ENCODE results near the gene ZNF646.

Gene ZNF646

DNA sequence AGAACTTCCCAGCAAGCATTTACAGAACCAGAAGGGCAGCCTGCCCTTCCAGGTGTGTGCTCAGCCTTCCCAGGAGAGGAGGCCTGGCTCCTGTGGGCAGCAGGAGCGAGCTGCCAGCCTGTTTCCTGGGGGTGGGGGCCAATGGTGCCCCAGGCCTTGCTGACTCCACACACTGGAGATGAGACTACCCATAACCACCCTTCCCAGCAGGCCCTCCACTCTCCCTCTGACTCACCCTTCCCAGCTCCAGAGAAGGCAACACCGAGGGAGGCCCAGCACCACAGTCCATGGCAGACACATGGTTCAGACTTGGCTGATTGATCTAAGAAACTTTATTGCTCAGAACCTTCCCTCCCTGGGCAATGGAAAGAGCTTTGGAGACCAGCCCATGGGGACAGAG is 16.3 kb downstream of the ZNF646 start:
- TF ChIP-seq EZH2phosphoT487 (IDR thresholded peaks at IDR 0.05; ENCODE audit: borderline replicate concordance) = no peak
- TF ChIP-seq, protein P1, sequence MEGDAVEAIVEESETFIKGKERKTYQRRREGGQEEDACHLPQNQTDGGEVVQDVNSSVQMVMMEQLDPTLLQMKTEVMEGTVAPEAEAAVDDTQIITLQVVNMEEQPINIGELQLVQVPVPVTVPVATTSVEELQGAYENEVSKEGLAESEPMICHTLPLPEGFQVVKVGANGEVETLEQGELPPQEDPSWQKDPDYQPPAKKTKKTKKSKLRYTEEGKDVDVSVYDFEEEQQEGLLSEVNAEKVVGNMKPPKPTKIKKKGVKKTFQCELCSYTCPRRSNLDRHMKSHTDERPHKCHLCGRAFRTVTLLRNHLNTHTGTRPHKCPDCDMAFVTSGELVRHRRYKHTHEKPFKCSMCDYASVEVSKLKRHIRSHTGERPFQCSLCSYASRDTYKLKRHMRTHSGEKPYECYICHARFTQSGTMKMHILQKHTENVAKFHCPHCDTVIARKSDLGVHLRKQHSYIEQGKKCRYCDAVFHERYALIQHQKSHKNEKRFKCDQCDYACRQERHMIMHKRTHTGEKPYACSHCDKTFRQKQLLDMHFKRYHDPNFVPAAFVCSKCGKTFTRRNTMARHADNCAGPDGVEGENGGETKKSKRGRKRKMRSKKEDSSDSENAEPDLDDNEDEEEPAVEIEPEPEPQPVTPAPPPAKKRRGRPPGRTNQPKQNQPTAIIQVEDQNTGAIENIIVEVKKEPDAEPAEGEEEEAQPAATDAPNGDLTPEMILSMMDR (conservative IDR thresholded peaks at IDR 0.05; ENCODE audit: low read length) = no peak
- H3F3A ChIP-seq (ENCODE audit: low read depth) = no peaks in the 10 kb centered on the region
- peaks cover 44% of the 10 kb centered on the region for H3K79me2 ChIP-seq (ENCODE audit: insufficient read depth, low read length)
- peaks cover 21% of the 10 kb centered on the region for H3K4me1 ChIP-seq (ENCODE audit: insufficient read depth, low read length, poor library complexity, severe bottlenecking)
- peak overlapping the region; percentile 26 for H3K4me2 ChIP-seq (ENCODE audit: low read depth, low read length, poor library complexity, severe bottlenecking)
- H3K9ac ChIP-seq (ENCODE audit: low read depth, low read length, poor library complexity, severe bottlenecking) = no peak overlapping the region
- H3K36me3 ChIP-seq (ENCODE audit: insufficient read depth, low read length) = peaks cover 13% of the 10 kb centered on the region; the same call in 1 of the 2 replicates
- no peak overlapping the region for H2AFZ ChIP-seq (ENCODE audit: low read length)
- no peaks in the 10 kb centered on the region for H3K27me3 ChIP-seq (ENCODE audit: insufficient read depth, low read length, poor library complexity, severe bottlenecking)
- no peak overlapping the region for H3K4me3 ChIP-seq (ENCODE audit: low read length, poor library complexity, severe bottlenecking)
- H4K20me1 ChIP-seq (ENCODE audit: insufficient read depth, low read length, poor library complexity, severe bottlenecking) = peaks cover 14% of the 10 kb centered on the region
- H3K9me3 ChIP-seq (ENCODE audit: insufficient read depth, low read depth, low read length) = no peaks in the 10 kb centered on the region
- no peaks in the 10 kb centered on the region for H3K9me2 ChIP-seq (replicated peaks; ENCODE audit: low read depth, low read length)

DNA sequence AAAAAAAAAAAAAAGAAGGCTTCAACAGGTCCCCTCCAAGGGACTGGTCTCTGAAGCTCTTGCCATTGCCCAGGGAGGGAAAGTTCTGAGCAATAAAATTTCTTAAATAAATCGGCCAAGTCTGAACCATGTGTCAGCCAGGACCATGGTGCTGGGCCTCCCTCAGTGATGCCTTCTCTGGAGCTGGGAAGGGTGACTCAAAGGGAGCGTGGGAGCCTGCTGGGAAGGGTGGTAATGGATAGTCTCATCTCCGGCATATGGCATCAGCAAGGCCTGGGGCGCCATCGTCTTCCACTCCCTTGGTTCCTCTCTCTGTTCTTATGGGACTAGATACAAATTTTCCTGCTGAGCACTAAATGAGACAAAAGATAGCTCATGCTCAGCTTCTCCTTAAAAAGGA is 18.1 kb downstream of the ZNF646 start:
- Histone ChIP-seq H3F3A (ENCODE audit: low read depth) (no peaks in the 10 kb centered on the region), H3K79me2 (ENCODE audit: insufficient read depth, low read length) (peaks cover 44% of the 10 kb centered on the region), H3K27me3 (ENCODE audit: insufficient read depth, low read length, poor library complexity, severe bottlenecking) (no peaks in the 10 kb centered on the region), H3K4me3 (ENCODE audit: low read length, poor library complexity, severe bottlenecking) (peak overlapping the region; percentile 94), H3K4me1 (ENCODE audit: insufficient read depth, low read length, poor library complexity, severe bottlenecking) (peaks cover 21% of the 10 kb centered on the region), H3K36me3 (ENCODE audit: insufficient read depth, low read length) (peaks cover 10% of the 10 kb centered on the region; the same call in 1 of the 2 replicates), H3K4me2 (ENCODE audit: low read depth, low read length, poor library complexity, severe bottlenecking) (peak overlapping the region; percentile 90), H3K9me3 (ENCODE audit: insufficient read depth, low read depth, low read length) (no peaks in the 10 kb centered on the region), H3K9ac (ENCODE audit: low read depth, low read length, poor library complexity, severe bottlenecking) (peak overlapping the region; percentile 89), H4K20me1 (ENCODE audit: insufficient read depth, low read length, poor library complexity, severe bottlenecking) (peaks cover 14% of the 10 kb centered on the region), H2AFZ (ENCODE audit: low read length) (no peak overlapping the region), H3K9me2 (replicated peaks; ENCODE audit: low read depth, low read length) (no peaks in the 10 kb centered on the region)
- TF ChIP-seq, protein P1 (conservative IDR thresholded peaks at IDR 0.05; ENCODE audit: low read length) = no peak
- no peak for TF ChIP-seq EZH2phosphoT487 (IDR thresholded peaks at IDR 0.05; ENCODE audit: borderline replicate concordance)

DNA sequence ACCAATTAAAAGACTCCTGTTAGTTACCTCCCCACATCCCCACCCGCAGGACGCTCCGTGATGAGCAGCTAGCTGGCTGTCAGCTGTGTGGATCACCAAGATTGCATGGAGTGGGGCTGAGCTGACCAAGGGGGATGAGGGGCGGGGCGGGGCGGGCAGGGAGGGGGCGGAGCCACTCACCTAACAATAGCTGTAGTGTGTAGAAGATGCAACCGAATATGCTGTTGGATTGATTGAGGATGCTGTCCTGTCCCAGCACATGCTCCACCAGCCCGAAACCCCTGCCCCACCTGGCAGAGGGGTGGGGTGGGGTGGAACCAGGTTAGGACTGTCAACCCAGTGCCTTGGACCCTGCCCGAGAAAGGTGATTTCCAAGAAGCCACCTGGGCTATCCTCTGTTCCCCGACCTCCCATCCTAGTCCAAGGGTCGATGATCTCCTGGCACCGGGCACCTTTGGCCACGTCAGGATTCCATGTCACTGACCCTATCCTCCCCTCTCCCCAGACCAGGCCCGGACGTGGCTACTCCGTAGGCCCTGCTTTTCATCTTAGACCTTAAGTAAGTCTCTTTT is 19.0 kb downstream of the ZNF646 start:
- Histone ChIP-seq H3K36me3 (ENCODE audit: insufficient read depth, low read length) (peaks cover 10% of the 10 kb centered on the region; the same call in 1 of the 2 replicates), H3K4me3 (ENCODE audit: low read length, poor library complexity, severe bottlenecking) (peak overlapping the region; percentile 94), H2AFZ (ENCODE audit: low read length) (no peak overlapping the region), H3K9ac (ENCODE audit: low read depth, low read length, poor library complexity, severe bottlenecking) (peak overlapping the region; percentile 89), H3K79me2 (ENCODE audit: insufficient read depth, low read length) (peaks cover 44% of the 10 kb centered on the region), H3K9me3 (ENCODE audit: insufficient read depth, low read depth, low read length) (no peaks in the 10 kb centered on the region), H3K4me1 (ENCODE audit: insufficient read depth, low read length, poor library complexity, severe bottlenecking) (peaks cover 21% of the 10 kb centered on the region), H3K27me3 (ENCODE audit: insufficient read depth, low read length, poor library complexity, severe bottlenecking) (no peaks in the 10 kb centered on the region), H3F3A (ENCODE audit: low read depth) (no peaks in the 10 kb centered on the region), H3K9me2 (replicated peaks; ENCODE audit: low read depth, low read length) (no peaks in the 10 kb centered on the region), H3K4me2 (ENCODE audit: low read depth, low read length, poor library complexity, severe bottlenecking) (peak overlapping the region; percentile 90), H4K20me1 (ENCODE audit: insufficient read depth, low read length, poor library complexity, severe bottlenecking) (peaks cover 14% of the 10 kb centered on the region)
- no peak for TF ChIP-seq EZH2phosphoT487 (IDR thresholded peaks at IDR 0.05; ENCODE audit: borderline replicate concordance)
- TF ChIP-seq, protein P1 (conservative IDR thresholded peaks at IDR 0.05; ENCODE audit: low read length) = no peak
